ENCODE results near the gene ABCA2. TPM values are rescaled to one million over a fixed set of nuclear protein-coding genes. Genes with fewer than 3 reads are reported as not detected.

Gene ABCA2
- total and polyA plus RNA-seq, 2 experiments from 2014 or later = 7.0 to 16.0 TPM

GRCh38 chr9:136997830-136998234 lies 30.2 kb downstream of the ABCA2 start:
- Histone ChIP-seq H3K4me3 (no peak overlapping the region), H4K20me1 (replicated peaks; ENCODE audit: insufficient read depth) (no peaks in the 10 kb centered on the region), H3K9me2 (ENCODE audit: insufficient read depth) (no peaks in the 10 kb centered on the region), H3K79me2 (replicated peaks; ENCODE audit: insufficient read depth) (no peaks in the 10 kb centered on the region), H3K27me3 (ENCODE audit: insufficient read depth) (peaks cover 37% of the 10 kb centered on the region), H2AFZ (no peak overlapping the region), H3K4me2 (no peak overlapping the region), H3K4me1 (ENCODE audit: insufficient read depth) (peaks cover 6% of the 10 kb centered on the region; the same call in 1 of the 2 replicates), H3K36me3 (ENCODE audit: insufficient read depth) (no peaks in the 10 kb centered on the region), H3F3A (replicated peaks; ENCODE audit: low read depth) (no peaks in the 10 kb centered on the region), H3K27ac (ENCODE audit: low read depth) (no peak overlapping the region)
- Mint-ChIP-seq H3K9me3 (no peaks in the 10 kb centered on the region), H3K4me3 (no peak overlapping the region; the same call in 2 of the 3 replicates), H3K4me1 (peaks cover 3% of the 10 kb centered on the region), H3K36me3 (ENCODE audit: low read depth) (no peaks in the 10 kb centered on the region), H3K27ac (no peak overlapping the region), H3K27me3 (ENCODE audit: insufficient read depth, low read depth, poor library complexity) (peaks cover 10% of the 10 kb centered on the region)
- ATAC-seq (no peak), DNase-seq (ENCODE audit: low spot score) (no peak)
- TF ChIP-seq CTCF (conservative IDR thresholded peaks at IDR 0.05; ENCODE audit: low read depth in 2 of 2) (peak in 1 of 2 experiments; percentile 9; a peak in 1 of 4 replicates), ZNF331 (CRISPR knock-in tag; IDR thresholded peaks at IDR 0.05; ENCODE audit: low read depth) (no peak), NANOG (IDR thresholded peaks at IDR 0.05; ENCODE audit: borderline replicate concordance) (no peak)

DNA sequence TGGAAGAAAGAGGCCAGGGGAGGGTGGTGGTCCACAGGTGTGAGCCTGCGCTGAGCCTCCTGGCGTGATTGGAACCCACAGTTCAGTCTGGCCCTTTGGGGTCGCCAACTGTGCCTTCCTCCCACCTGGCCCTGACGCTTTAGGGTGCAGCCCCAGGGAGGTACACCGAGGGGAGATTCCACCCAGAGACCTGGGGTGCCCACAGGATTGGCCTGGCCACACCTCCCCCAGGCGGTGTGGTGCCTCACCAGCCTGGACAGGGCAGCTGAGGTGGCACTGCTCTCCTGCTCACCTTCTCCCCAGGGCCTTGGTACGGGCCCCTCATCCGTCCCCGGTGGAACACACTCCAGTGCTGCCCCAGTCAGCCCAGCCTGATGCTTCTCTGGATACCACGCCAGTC lies 30.7 kb downstream of the ABCA2 start:
- H4K20me1 ChIP-seq (replicated peaks; ENCODE audit: insufficient read depth) = no peaks in the 10 kb centered on the region
- no peaks in the 10 kb centered on the region for H3K79me2 ChIP-seq (replicated peaks; ENCODE audit: insufficient read depth)
- H3K27me3 ChIP-seq (ENCODE audit: insufficient read depth) = peaks cover 37% of the 10 kb centered on the region
- Mint-ChIP-seq H3K9me3 (no peaks in the 10 kb centered on the region), H3K36me3 (ENCODE audit: low read depth) (no peaks in the 10 kb centered on the region), H3K27ac (no peak overlapping the region), H3K4me3 (no peak overlapping the region; the same call in 2 of the 3 replicates), H3K4me1 (peaks cover 3% of the 10 kb centered on the region), H3K27me3 (ENCODE audit: insufficient read depth, low read depth, poor library complexity) (peaks cover 13% of the 10 kb centered on the region)
- H3K4me1 ChIP-seq (ENCODE audit: insufficient read depth) = peaks cover 6% of the 10 kb centered on the region; the same call in 1 of the 2 replicates
- no peaks in the 10 kb centered on the region for H3K36me3 ChIP-seq (ENCODE audit: insufficient read depth)
- ATAC-seq (no peak), DNase-seq (ENCODE audit: low spot score) (no peak)
- H3F3A ChIP-seq (replicated peaks; ENCODE audit: low read depth) = no peaks in the 10 kb centered on the region
- H2AFZ ChIP-seq = 0 out of 2 replicates have a peak overlapping the region, but pooled peaks have one; percentile 18
- peak overlapping the region; percentile 43; the same call in 1 of the 2 replicates for H3K4me3 ChIP-seq
- H3K4me2 ChIP-seq = peak overlapping the region; percentile 67
- H3K9me2 ChIP-seq (ENCODE audit: insufficient read depth) = no peaks in the 10 kb centered on the region
- no peak overlapping the region for H3K27ac ChIP-seq (ENCODE audit: low read depth)
- TF ChIP-seq JUNB (IDR thresholded peaks at IDR 0.05; ENCODE audit: unreplicated experiment) (no peak), ZNF462 (CRISPR knock-in tag; IDR thresholded peaks at IDR 0.05) (no peak), CTCF (conservative IDR thresholded peaks at IDR 0.05; ENCODE audit: low read depth in 2 of 2) (no peak), STAT1 (IDR thresholded peaks at IDR 0.05; ENCODE audit: unreplicated experiment) (no peak), ETS1 (IDR thresholded peaks at IDR 0.05) (no peak), ZNF331 (CRISPR knock-in tag; IDR thresholded peaks at IDR 0.05; ENCODE audit: low read depth) (no peak), EZH2 (IDR thresholded peaks at IDR 0.05; ENCODE audit: low read depth, unreplicated experiment) (no peak)
